Measurements from ENCODE around the gene TFAP2A.

GRCh38 chr6:10463491-10464481 is 48.9 kb upstream of the TFAP2A start:
- TF ChIP-seq BHLHE40 (IDR thresholded peaks at IDR 0.05; ENCODE audit: borderline replicate concordance in 1 of 2, low read depth in 2 of 2, low read length in 1 of 2) (no peak; a peak in 1 of 4 replicates), PML (IDR thresholded peaks at IDR 0.05; ENCODE audit: low read length) (no peak)
